ENCODE measurements around the gene ADTRP.
"Not testable (repeated sequence)": the region's sequence is repeated elsewhere in the genome, so short reads cannot be mapped to it uniquely, and the experiment has no call there.

Gene ADTRP

DNA sequence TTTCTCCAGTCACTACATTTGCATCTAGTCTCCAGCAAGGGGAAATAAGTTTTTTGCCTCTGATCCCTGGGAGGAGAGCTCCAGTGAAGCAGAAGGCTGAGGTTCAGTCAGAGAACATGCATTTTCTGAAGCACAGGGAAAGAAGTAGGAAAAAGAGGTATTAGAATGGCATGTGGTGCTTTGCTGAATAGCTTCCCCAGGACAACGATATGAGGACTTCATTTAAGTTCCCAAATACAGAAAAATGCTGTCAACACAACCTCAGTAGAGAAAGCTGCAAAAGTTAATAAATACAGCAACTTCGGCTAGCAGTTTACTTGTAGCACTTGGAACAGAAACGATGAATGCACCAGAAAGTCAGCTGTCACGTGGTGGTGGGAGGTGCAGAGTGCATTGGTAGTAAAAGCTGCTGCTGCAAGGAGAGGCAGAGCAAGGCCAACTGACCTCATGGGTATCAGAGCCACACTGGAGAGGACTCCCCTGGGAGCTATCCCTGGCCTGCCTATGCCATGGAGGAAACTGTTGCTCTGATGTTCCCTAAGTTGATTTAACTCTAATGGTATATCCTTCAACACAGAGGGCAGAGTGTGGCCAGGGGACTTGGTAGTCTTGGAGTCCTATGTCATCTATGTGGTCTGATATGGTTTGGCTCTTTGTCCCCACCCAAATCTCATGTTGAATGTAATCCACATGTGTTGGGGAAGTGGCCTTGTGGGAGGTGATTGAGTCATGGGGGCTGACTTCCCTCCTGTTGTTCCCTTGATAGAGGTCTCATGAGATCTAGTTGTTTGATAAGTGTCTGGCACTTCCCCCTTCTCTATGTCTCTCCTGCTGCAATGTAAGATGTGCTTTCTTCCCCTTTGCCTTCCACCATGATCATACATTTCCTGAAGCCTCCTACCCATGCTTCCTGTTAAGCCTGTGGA lies 85.9 kb downstream of the ADTRP start:
- DNase-seq (ENCODE audit: low spot score) = no peak

DNA sequence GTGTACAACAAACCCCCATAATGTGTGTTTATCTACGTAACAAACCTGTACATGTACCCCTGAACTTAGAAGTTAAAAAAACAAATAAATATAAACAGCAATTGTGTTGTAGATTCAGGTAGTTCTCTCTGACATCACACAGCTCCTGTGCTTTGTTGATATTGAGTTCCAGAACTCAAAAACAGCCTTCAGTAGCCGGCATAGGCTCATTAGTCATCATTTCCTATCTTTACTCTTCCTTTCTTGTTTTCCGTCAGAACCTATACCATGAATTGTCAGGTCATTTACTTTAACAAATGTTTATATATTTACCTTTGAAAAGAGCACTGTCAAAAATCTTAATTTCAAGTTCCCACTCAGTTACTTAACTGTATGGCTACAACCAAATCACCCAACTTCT lies 88.8 kb downstream of the ADTRP start:
- no peak for DNase-seq (ENCODE audit: low spot score)

- DNase-seq (ENCODE audit: low spot score) = not testable (repeated sequence)
Observed at GRCh38 chr6:11689400-11689799, 89.2 kb downstream of the ADTRP start.

DNA sequence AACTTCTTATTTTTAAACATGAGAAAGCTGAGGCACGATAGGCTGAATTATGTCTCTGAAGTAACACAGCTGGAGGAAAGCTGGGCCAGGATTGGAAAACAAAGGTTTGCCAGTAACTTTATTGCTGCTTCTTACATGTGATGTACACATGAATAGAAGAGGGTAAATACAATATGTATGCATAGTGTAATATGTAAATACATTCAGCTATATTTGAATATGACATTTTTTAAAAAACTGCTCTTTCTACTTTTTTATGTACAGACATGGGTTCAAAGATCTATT lies 90.2 kb downstream of the ADTRP start:
- no peak for DNase-seq (ENCODE audit: low spot score)

DNA sequence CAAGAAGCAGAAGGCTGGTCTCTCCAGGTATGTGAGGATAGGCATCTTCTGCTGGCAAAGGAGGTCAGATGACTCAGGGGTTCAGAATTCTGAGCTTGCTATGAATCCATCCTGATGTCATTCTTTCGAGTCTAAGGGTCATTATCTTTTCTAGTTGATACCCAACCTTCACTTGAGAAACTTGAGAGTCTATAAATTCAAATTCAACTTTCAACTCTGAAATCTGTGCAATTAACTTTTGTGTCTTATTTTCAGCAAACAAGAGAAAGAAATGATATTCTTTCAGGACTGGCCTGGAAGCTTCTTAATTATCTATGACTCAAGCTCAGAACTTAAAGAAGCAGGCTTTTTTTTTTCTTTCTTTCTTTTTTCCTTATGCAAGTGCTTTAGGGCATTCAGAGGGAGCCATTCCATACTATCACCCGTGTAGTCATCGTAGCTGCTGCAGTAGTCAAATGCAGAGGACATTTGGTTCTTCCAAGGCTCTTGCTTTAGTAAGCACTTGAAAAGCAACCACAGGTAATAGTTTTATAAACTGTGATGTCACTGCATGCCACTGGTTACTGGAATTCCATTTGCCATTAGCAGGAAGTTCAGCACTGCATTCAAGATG lies 93.0 kb downstream of the ADTRP start:
- DNase-seq (ENCODE audit: low spot score) = peak; percentile 14

- no peak for DNase-seq (ENCODE audit: low spot score)
Observed at GRCh38 chr6:11684901-11685480, 93.6 kb downstream of the ADTRP start.

DNA sequence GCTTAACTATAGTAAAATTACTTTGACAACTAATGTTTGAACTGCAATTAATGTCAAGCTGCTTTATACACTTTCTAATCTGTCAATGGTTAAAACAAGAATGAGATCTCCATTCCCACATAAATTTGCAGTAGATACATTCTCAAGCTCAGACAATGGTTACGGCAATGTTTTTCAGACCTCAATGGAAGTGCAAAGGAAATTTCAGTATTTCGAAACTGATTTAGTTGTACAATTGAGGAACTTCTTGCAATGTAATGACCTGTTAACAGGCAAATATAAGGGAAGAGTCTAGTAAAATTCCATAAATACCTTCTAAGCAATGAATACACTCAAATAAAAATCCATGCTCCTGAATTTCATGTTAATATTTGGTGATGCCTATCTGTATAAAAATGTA lies 94.7 kb downstream of the ADTRP start:
- DNase-seq (ENCODE audit: low spot score) = no peak

GRCh38 chr6:11682561-11682975 lies 96.0 kb downstream of the ADTRP start:
- DNase-seq (ENCODE audit: low spot score) = no peak

- DNase-seq (ENCODE audit: low spot score) = no peak
Observed at GRCh38 chr6:11681770-11682169, 96.8 kb downstream of the ADTRP start.

GRCh38 chr6:11681357-11681756 lies 97.2 kb downstream of the ADTRP start:
- DNase-seq (ENCODE audit: low spot score) = no peak

DNA sequence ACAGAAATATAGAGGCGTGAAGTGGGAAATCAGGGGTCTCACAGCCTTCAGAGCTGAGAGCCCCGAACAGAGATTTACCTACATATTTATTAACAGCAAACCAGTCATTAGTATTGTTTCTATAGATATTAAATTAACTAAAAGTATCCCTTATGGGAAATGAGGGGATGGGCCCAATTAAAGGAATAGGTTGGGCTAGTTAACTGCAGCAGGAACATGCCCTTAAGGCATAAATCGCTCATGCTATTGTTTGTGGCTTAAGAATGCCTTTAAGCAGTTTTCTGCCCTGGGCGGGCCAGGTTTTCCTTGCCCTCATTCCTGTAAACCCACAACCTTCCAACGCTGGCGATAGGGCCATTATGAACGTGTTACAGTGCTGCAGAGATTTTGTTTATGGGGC lies 98.1 kb downstream of the ADTRP start:
- DNase-seq (ENCODE audit: low spot score) = not testable (repeated sequence)

DNA sequence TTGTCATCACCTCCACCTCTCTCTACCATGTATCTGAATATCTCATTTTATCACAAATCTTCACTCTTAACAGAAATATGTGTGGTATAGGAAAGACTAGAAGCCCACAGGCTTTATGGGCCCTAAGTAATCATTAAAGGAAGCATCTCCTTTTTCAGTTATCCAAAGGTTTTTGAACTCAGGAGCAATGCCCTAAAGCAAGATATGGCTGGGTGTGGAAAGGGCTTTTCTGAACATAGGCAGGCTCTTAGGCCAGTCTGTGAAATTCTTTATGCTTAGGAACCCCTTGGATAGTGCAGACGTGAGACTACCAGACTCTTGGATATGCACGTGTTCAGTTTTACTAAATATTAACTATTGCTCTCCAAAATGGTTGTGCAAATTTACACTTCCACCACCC lies 99.5 kb downstream of the ADTRP start:
- DNase-seq (ENCODE audit: low spot score) = no peak

DNA sequence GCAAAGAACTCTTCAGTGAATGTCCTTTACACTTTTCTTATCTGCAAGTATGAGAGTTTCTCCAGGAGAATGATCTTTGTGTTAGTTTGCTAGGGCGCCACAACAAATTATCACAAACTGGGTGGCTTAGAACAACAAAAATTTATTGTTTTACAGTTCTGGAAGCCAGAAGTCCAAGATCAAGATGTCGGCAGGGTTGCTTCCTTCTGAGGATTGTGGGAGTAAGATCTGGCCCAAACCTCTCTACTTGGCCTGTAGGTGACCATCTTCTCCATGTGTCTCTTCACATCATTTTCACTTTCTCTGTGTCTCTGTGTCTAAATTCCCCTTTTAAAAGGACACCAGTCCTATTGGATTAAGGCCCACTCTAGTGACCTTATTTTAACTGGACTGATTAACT lies 103.0 kb downstream of the ADTRP start:
- DNase-seq (ENCODE audit: low spot score) = no peak

DNA sequence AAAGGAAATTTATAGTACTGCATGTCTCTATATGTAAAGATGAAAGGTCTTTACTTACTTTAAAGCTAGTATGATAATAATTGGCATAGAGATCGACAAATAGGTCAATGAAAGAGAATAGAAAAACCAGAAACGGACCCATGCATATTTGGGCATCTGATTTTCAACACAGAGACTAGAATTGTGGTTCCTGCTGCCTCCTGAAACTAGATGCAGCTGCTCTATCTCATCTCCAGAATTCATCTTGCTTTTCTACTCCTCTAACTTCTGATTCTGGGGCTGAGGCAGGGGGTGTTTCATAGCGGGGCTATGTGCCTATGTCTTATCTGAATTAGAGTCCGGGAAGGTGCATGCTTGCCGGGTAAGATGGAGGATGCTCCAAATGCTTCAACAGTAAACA lies 105.9 kb downstream of the ADTRP start:
- no peak for DNase-seq (ENCODE audit: low spot score)

DNA sequence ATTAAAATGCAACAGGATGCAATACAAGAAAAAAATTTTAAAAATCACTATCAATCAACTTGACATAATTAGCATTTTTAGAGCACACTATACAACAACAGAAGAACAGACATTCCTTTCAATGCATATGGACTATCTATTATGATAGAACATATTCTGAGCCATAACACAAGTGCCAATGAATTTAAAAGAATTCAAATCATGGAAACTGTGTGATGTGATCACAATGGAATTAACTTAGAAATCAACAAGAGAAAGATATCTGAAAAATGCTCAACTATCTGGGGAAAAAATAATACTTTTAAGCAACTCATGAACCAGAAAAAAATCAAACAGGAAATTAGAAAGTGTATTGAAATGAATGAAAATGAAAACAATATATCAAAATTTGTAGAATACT lies 106.3 kb downstream of the ADTRP start:
- DNase-seq (ENCODE audit: low spot score) = no peak

GRCh38 chr6:11669696-11670095 lies 108.9 kb downstream of the ADTRP start:
- DNase-seq (ENCODE audit: low spot score) = no peak

GRCh38 chr6:11668455-11668854 lies 110.1 kb downstream of the ADTRP start:
- no peak for DNase-seq (ENCODE audit: low spot score)

GRCh38 chr6:11667876-11668275 lies 110.7 kb downstream of the ADTRP start:
- DNase-seq (ENCODE audit: low spot score) = no peak

GRCh38 chr6:11665604-11666326 lies 112.8 kb downstream of the ADTRP start:
- no peak for DNase-seq (ENCODE audit: low spot score)
